ENCODE results near the gene PPT2.

DNA sequence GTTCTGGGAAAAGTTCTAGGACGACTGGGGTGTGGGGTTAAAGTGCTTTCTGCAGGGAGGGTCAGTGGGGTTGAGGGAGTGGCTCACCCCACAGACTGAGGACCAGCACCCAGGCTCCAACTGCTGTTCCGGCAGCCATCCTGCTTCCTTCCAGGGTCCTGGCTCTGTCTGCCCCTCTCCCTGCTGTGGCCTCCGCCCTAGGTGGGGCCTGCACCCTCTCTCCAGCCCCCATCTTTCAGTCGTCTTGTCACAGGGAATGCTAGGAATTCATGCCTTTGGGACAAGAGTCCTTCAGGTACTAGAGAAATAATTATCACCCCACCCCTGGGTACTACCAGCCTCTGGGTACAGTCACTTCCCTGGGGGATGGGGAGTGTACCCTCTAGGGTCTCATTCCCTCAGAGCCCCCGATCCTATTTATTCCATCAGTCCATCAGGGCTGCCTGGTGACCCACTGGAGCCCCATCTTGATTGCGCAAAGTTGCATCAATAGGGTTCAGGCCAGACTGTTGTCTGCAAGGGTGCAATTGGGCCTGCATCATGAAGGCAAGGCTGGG lies 30.2 kb downstream of the PPT2 start, which contains the start of gene AGER:
- no peak for TF ChIP-seq EP300 (IDR thresholded peaks at IDR 0.05; ENCODE audit: low read depth)
- TF ChIP-seq, protein P1, sequence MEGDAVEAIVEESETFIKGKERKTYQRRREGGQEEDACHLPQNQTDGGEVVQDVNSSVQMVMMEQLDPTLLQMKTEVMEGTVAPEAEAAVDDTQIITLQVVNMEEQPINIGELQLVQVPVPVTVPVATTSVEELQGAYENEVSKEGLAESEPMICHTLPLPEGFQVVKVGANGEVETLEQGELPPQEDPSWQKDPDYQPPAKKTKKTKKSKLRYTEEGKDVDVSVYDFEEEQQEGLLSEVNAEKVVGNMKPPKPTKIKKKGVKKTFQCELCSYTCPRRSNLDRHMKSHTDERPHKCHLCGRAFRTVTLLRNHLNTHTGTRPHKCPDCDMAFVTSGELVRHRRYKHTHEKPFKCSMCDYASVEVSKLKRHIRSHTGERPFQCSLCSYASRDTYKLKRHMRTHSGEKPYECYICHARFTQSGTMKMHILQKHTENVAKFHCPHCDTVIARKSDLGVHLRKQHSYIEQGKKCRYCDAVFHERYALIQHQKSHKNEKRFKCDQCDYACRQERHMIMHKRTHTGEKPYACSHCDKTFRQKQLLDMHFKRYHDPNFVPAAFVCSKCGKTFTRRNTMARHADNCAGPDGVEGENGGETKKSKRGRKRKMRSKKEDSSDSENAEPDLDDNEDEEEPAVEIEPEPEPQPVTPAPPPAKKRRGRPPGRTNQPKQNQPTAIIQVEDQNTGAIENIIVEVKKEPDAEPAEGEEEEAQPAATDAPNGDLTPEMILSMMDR (IDR thresholded peaks at IDR 0.05) = no peak
- TF ChIP-seq POLR2A (IDR thresholded peaks at IDR 0.05) = no peak
